H1 (cell line): ENCODE measurements around the gene ELP6. TPM values are rescaled to one million over a fixed set of nuclear protein-coding genes. Genes with fewer than 3 reads are reported as not detected.

Experiments used
- CBX5 ChIP-seq: fragments of 300-800, 300-1000 bp; sonication (generic); IDR thresholded peaks from 2 replicates; pipeline ENCODE4 v1.7.1; 2016; ENCODE audit warnings: antibody characterized with exemption, low read length, low read depth
- NRF1 ChIP-seq: IDR thresholded peaks from 2 replicates; pipeline ENCODE4 v1.6.1; 2011; ENCODE audit warnings: mild to moderate bottlenecking, low read depth, low read length, improper control_type of control experiment
- POLR2A ChIP-seq, 2 experiments: IDR thresholded peaks; 1 replicate in 1 of 2; 2 replicates in 1 of 2; pipeline ENCODE4 v1.6.1; 2011; ENCODE audit warnings: low read depth in 2 of 2, low read length in 2 of 2, mild to moderate bottlenecking in 2 of 2; ENCODE audit errors: control extremely low read depth in 1 of 2
- SIN3A ChIP-seq, 2 experiments: IDR thresholded peaks in 1 of 2; conservative IDR thresholded peaks in 1 of 2; 2 replicates each; pipeline ENCODE4 v1.6.1; 2011 to 2012; ENCODE audit warnings: low read length in 2 of 2, improper control_type of control experiment in 1 of 2, low read depth in 1 of 2, mild to moderate bottlenecking in 1 of 2
- SIX5 ChIP-seq: IDR thresholded peaks from 2 replicates; pipeline ENCODE4 v1.6.1; 2011; ENCODE audit warnings: mild to moderate bottlenecking, low read depth, low read length
- SUZ12 ChIP-seq: fragments of 200-600 bp; sonication (generic); IDR thresholded peaks from 2 replicates; pipeline ENCODE4 v1.6.1; 2012; ENCODE audit warnings: mild to moderate bottlenecking, inconsistent platforms, low read length, moderate library complexity, mixed read lengths
- TEAD4 ChIP-seq: IDR thresholded peaks from 2 replicates; pipeline ENCODE4 v1.6.1; 2012; ENCODE audit warnings: low read depth, low read length, inconsistent platforms, mixed read lengths
- polyA plus RNA-seq, 7 experiments: library from polyadenylated mRNA; depleted of rRNA in 3 of 7; stranded (reverse) in 5 of 7; unstranded in 2 of 7; fragments of >200 nt in 5 of 7; fragments of 200-250 nt in 2 of 7; gene quantifications; 1 replicate in 5 of 7; 2 replicates in 1 of 7; 4 replicates in 1 of 7; pipeline versions ENCODE4 v1.2.1 to v1.2.3, GENCODE V29; 2011 to 2013; ENCODE audit warnings: missing spikeins in 2 of 7, mixed read lengths in 2 of 7
- total RNA-seq: library from RNA; stranded (reverse); fragmentation: NEBNext Ultra II Directional; extraction: Animal tissue kit (Norgen Biotek cat#: 25700); gene quantifications from 2 replicates; pipeline ENCODE4 v1.2.1, GENCODE V29; 2021
- TF ChIP-seq, protein P1 (sequence below): fragments of 300-600 bp; sonication (generic); IDR thresholded peaks from 2 replicates; pipeline ENCODE4 v1.7.1; 2012; ENCODE audit warnings: low read length, moderate library complexity, mild to moderate bottlenecking, inconsistent platforms; ENCODE audit not compliant: insufficient replicate concordance
- TF ChIP-seq, protein P2 (sequence below): IDR thresholded peaks from 2 replicates; pipeline ENCODE4 v1.6.1; 2011; ENCODE audit warnings: low read length, improper control_type of control experiment

The ELP6 gene
- total and polyA plus RNA-seq, 2 of the 8 experiments (the other 6 are each of a cell fraction or from before 2014, with no cell fraction given), result 51.1 to 78.7 TPM

DNA sequence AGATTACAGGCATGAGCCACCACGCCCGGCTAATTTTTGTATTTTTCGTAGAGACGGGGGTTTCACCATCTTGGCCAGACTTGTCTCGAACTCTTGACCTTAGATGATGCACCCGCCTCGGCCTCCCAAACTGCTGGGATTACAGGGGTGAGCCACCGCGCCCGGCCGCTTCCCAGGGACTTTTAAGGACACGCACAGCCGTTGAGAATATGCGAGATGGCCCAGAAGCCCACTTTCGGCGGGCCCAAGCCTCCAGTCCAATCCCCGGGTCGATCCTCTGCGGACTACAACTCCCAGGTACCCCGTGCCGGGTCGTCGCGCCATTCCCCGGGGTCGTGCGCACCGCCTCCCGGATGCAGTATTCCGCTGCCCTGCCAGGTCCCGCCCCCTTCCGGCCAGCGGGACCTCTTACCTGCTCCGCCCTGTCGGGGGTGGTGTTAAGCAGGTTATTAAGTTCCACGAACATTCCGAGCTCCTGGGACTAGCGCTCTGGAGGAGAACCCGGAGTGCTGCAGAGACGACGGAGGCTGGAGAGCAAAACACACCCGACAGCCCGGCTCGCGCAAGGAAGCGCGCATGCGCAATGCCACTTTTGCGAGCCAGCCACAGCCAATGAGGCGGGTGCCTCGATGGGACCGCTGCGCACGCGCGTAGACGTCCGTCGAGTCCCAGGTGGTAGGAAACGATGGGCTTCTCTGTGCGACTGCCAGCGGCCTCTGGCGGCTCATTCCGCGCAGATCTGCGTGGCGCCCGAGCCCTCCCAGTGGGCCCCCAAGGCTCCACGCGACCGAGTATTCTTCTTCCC, at the start of gene ELP6 (continued):
- TF ChIP-seq, protein P1, sequence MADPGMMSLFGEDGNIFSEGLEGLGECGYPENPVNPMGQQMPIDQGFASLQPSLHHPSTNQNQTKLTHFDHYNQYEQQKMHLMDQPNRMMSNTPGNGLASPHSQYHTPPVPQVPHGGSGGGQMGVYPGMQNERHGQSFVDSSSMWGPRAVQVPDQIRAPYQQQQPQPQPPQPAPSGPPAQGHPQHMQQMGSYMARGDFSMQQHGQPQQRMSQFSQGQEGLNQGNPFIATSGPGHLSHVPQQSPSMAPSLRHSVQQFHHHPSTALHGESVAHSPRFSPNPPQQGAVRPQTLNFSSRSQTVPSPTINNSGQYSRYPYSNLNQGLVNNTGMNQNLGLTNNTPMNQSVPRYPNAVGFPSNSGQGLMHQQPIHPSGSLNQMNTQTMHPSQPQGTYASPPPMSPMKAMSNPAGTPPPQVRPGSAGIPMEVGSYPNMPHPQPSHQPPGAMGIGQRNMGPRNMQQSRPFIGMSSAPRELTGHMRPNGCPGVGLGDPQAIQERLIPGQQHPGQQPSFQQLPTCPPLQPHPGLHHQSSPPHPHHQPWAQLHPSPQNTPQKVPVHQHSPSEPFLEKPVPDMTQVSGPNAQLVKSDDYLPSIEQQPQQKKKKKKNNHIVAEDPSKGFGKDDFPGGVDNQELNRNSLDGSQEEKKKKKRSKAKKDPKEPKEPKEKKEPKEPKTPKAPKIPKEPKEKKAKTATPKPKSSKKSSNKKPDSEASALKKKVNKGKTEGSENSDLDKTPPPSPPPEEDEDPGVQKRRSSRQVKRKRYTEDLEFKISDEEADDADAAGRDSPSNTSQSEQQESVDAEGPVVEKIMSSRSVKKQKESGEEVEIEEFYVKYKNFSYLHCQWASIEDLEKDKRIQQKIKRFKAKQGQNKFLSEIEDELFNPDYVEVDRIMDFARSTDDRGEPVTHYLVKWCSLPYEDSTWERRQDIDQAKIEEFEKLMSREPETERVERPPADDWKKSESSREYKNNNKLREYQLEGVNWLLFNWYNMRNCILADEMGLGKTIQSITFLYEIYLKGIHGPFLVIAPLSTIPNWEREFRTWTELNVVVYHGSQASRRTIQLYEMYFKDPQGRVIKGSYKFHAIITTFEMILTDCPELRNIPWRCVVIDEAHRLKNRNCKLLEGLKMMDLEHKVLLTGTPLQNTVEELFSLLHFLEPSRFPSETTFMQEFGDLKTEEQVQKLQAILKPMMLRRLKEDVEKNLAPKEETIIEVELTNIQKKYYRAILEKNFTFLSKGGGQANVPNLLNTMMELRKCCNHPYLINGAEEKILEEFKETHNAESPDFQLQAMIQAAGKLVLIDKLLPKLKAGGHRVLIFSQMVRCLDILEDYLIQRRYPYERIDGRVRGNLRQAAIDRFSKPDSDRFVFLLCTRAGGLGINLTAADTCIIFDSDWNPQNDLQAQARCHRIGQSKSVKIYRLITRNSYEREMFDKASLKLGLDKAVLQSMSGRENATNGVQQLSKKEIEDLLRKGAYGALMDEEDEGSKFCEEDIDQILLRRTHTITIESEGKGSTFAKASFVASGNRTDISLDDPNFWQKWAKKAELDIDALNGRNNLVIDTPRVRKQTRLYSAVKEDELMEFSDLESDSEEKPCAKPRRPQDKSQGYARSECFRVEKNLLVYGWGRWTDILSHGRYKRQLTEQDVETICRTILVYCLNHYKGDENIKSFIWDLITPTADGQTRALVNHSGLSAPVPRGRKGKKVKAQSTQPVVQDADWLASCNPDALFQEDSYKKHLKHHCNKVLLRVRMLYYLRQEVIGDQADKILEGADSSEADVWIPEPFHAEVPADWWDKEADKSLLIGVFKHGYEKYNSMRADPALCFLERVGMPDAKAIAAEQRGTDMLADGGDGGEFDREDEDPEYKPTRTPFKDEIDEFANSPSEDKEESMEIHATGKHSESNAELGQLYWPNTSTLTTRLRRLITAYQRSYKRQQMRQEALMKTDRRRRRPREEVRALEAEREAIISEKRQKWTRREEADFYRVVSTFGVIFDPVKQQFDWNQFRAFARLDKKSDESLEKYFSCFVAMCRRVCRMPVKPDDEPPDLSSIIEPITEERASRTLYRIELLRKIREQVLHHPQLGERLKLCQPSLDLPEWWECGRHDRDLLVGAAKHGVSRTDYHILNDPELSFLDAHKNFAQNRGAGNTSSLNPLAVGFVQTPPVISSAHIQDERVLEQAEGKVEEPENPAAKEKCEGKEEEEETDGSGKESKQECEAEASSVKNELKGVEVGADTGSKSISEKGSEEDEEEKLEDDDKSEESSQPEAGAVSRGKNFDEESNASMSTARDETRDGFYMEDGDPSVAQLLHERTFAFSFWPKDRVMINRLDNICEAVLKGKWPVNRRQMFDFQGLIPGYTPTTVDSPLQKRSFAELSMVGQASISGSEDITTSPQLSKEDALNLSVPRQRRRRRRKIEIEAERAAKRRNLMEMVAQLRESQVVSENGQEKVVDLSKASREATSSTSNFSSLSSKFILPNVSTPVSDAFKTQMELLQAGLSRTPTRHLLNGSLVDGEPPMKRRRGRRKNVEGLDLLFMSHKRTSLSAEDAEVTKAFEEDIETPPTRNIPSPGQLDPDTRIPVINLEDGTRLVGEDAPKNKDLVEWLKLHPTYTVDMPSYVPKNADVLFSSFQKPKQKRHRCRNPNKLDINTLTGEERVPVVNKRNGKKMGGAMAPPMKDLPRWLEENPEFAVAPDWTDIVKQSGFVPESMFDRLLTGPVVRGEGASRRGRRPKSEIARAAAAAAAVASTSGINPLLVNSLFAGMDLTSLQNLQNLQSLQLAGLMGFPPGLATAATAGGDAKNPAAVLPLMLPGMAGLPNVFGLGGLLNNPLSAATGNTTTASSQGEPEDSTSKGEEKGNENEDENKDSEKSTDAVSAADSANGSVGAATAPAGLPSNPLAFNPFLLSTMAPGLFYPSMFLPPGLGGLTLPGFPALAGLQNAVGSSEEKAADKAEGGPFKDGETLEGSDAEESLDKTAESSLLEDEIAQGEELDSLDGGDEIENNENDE, result no peak
- 0 out of 2 replicates have a peak, but pooled peaks have one; percentile 15 for TF ChIP-seq TEAD4
- TF ChIP-seq SIN3A (conservative IDR thresholded peaks at IDR 0.05 in 1 of 2, IDR thresholded peaks at IDR 0.05 in 1 of 2; ENCODE audit: low read depth in 1 of 2, low read length in 2 of 2), result no peak; a peak in 2 of 4 replicates
- peak; percentile 96 for TF ChIP-seq NRF1
- TF ChIP-seq SIX5, result peak; percentile 74
- TF ChIP-seq, protein P2, sequence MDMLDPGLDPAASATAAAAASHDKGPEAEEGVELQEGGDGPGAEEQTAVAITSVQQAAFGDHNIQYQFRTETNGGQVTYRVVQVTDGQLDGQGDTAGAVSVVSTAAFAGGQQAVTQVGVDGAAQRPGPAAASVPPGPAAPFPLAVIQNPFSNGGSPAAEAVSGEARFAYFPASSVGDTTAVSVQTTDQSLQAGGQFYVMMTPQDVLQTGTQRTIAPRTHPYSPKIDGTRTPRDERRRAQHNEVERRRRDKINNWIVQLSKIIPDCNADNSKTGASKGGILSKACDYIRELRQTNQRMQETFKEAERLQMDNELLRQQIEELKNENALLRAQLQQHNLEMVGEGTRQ, result no peak
- peak in 1 of 2 experiments; percentile 79; a peak in 2 of 3 replicates for TF ChIP-seq POLR2A (IDR thresholded peaks at IDR 0.05; ENCODE audit: control extremely low read depth in 1 of 2, low read depth in 2 of 2, low read length in 2 of 2)
- TF ChIP-seq SUZ12, result no peak
- TF ChIP-seq CBX5, result no peak
